DND-41 (cell line): ENCODE results near the gene CST5.

Experiments used
- CTCF ChIP-seq: IDR thresholded peaks from 2 replicates; pipeline ENCODE4 v1.5.1; 2012; ENCODE audit warnings: borderline replicate concordance, low read length, moderate library complexity, mild to moderate bottlenecking; ENCODE audit not compliant: poor library complexity, severe bottlenecking; ENCODE audit errors: extremely low read depth
- EZH2 ChIP-seq: IDR thresholded peaks from 3 replicates; pipeline ENCODE4 v1.6.1; 2012; ENCODE audit warnings: borderline replicate concordance, low read depth, mild to moderate bottlenecking, moderate library complexity, low read length, inconsistent platforms; ENCODE audit not compliant: severe bottlenecking

- no peak for TF ChIP-seq CTCF
- TF ChIP-seq EZH2, result no peak
Observed at GRCh38 chr20:23856736-23857135, 22.8 kb downstream of the CST5 start.
